Liver (tissue), 9 donors: Measurements from ENCODE around the gene ATIC. TPM values are rescaled to one million over a fixed set of nuclear protein-coding genes. Genes with fewer than 3 reads are reported as not detected.

Source experiments
- DNase-seq: peaks from one replicate; pipeline ENCODE4 v3.0.0-alpha.2; 2017; ENCODE audit warnings: low spot score
- H3K27ac ChIP-seq, 2 donors: one replicate each; pipeline ENCODE4 v1.7.0; 2013; ENCODE audit warnings: inconsistent platforms in 2 of 2, low read length in 2 of 2, control low read depth in 1 of 2, low read depth in 1 of 2, mild to moderate bottlenecking in 1 of 2
- H3K27me3 ChIP-seq, 4 donors: one replicate each; pipeline versions ENCODE4 v1.6.1 to v1.7.0; 2013; ENCODE audit warnings: low read length in 3 of 4, inconsistent platforms in 1 of 4, mild to moderate bottlenecking in 1 of 4, moderate library complexity in 1 of 4; ENCODE audit not compliant: control insufficient read depth in 4 of 4, insufficient read depth in 4 of 4
- H3K36me3 ChIP-seq, 4 donors: one replicate each; pipeline versions ENCODE4 v1.6.1 to v1.7.0; 2013; ENCODE audit warnings: low read length in 3 of 4, mild to moderate bottlenecking in 3 of 4, low read depth in 1 of 4, moderate library complexity in 1 of 4; ENCODE audit not compliant: control insufficient read depth in 4 of 4, insufficient read depth in 3 of 4
- H3K4me1 ChIP-seq, 4 donors: one replicate each; pipeline versions ENCODE4 v1.6.1 to v1.7.0; 2013; ENCODE audit warnings: low read length in 3 of 4, mild to moderate bottlenecking in 3 of 4, moderate library complexity in 1 of 4; ENCODE audit not compliant: control insufficient read depth in 4 of 4, insufficient read depth in 4 of 4
- H3K4me3 ChIP-seq, 3 donors: one replicate each; pipeline versions ENCODE4 v1.6.1 to v1.7.0; 2013; ENCODE audit warnings: low read length in 3 of 3, control low read depth in 1 of 3, low read depth in 1 of 3, mild to moderate bottlenecking in 1 of 3
- H3K9ac ChIP-seq, 2 donors: one replicate each; pipeline ENCODE4 v1.7.0; 2013; ENCODE audit warnings: low read length in 2 of 2, mild to moderate bottlenecking in 2 of 2, moderate library complexity in 2 of 2, control low read depth in 1 of 2, low read depth in 1 of 2
- H3K9me3 ChIP-seq, 4 donors: one replicate each; pipeline versions ENCODE4 v1.6.1 to v1.7.0; 2013; ENCODE audit warnings: low read length in 3 of 4; ENCODE audit not compliant: control insufficient read depth in 4 of 4
- ATF3 ChIP-seq: IDR thresholded peaks from 2 replicates; pipeline ENCODE4 v1.6.1; 2016; ENCODE audit warnings: antibody characterized with exemption
- CTCF ChIP-seq: fragments of 150-350 bp; IDR thresholded peaks from 2 replicates; pipeline ENCODE4 v1.5.1; 2017; ENCODE audit warnings: improper control_type of control experiment, low read depth, low read length; ENCODE audit not compliant: missing input control
- GABPA ChIP-seq, 2 donors: IDR thresholded peaks in 1 of 2; conservative IDR thresholded peaks in 1 of 2; 2 replicates each; pipeline ENCODE4 v1.6.1; 2016; ENCODE audit warnings: antibody characterized with exemption in 2 of 2, mild to moderate bottlenecking in 1 of 2, moderate library complexity in 1 of 2
- JUND ChIP-seq, 2 donors: IDR thresholded peaks; 2 replicates each; pipeline ENCODE4 v1.6.1; 2016; ENCODE audit warnings: antibody characterized with exemption in 2 of 2
- NR2F2 ChIP-seq: IDR thresholded peaks from 2 replicates; pipeline ENCODE4 v1.6.1; 2016; ENCODE audit warnings: antibody characterized with exemption
- RAD21 ChIP-seq, 2 donors: IDR thresholded peaks; 2 replicates each; pipeline ENCODE4 v1.6.1; 2016; ENCODE audit warnings: antibody characterized with exemption in 2 of 2, mild to moderate bottlenecking in 2 of 2
- REST ChIP-seq: IDR thresholded peaks from 2 replicates; pipeline ENCODE4 v1.6.1; 2016; ENCODE audit warnings: antibody characterized with exemption, mild to moderate bottlenecking
- SP1 ChIP-seq: IDR thresholded peaks from 2 replicates; pipeline ENCODE4 v1.6.1; 2018; ENCODE audit warnings: antibody characterized with exemption, mild to moderate bottlenecking
- TAF1 ChIP-seq: conservative IDR thresholded peaks from 2 replicates; pipeline ENCODE4 v1.6.1; 2016; ENCODE audit warnings: antibody characterized with exemption, mild to moderate bottlenecking
- ZBTB33 ChIP-seq: IDR thresholded peaks from 2 replicates; pipeline ENCODE4 v1.6.1; 2016; ENCODE audit warnings: antibody characterized with exemption
- WGBS: extraction: QIAGEN DNeasy Blood & Tissue Kit; methylation state at CpG from one replicate; pipeline ENCODE4 v1.1.7; 2013; 5-methylcytosine and 5-hydroxymethylcytosine counted together
- polyA plus RNA-seq, 2 donors: library from polyadenylated mRNA; stranded (reverse) in 1 of 2; unstranded in 1 of 2; fragments of 200-250 nt in 1 of 2; fragments of >200 nt in 1 of 2; fragmentation: Nextera tagmentation in 1 of 2; extraction: Ambion mirVana in 1 of 2; gene quantifications; one replicate each; pipeline versions ENCODE4 v1.2.1 to v1.2.3, GENCODE V29; 2013 to 2015
- total RNA-seq, 2 donors: library from RNA; depleted of rRNA; stranded (reverse); fragments of >200 nt; gene quantifications; one replicate each; pipeline ENCODE4 v1.2.3, GENCODE V29; 2014
- donor health status: healthy.
- donor health status: healthy.
- donor health status: healthy.
- donor health status: healthy.
- donor health status: healthy.

Gene ATIC
- total and polyA plus RNA-seq, 4 donors = 22.9 to 50.0 (median 36.0) TPM

- H3K9me3 ChIP-seq = peaks cover 0 to 3% (median 0%) of the 10 kb centered on the region in 4 donors
- WGBS = 46% methylated on average over 4 of the region's 4 CpGs
- H3K27ac ChIP-seq = no peak overlapping the region
- H3K4me3 ChIP-seq = no peak overlapping the region
- H3K36me3 ChIP-seq = no peaks in the 10 kb centered on the region
- H3K9ac ChIP-seq = no peak overlapping the region
- H3K27me3 ChIP-seq = no peaks in the 10 kb centered on the region
- DNase-seq = no peak
- no peak for TF ChIP-seq NR2F2
- no peak for TF ChIP-seq JUND (IDR thresholded peaks at IDR 0.05)
- no peaks in the 10 kb centered on the region for H3K4me1 ChIP-seq
Observed at GRCh38 chr2:215264374-215264773, 47.5 kb upstream of the ATIC start.

GRCh38 chr2:215269397-215270117 lies 42.3 kb upstream of the ATIC start:
- no peak overlapping the region for H3K9ac ChIP-seq
- no peak overlapping the region for H3K4me3 ChIP-seq
- H3K9me3 ChIP-seq = no peaks in the 10 kb centered on the region

GRCh38 chr2:215270118-215270451 lies 41.8 kb upstream of the ATIC start:
- DNase-seq = no peak
- no peak for TF ChIP-seq ZBTB33
- TF ChIP-seq GABPA (IDR thresholded peaks at IDR 0.05 in 1 of 2, conservative IDR thresholded peaks at IDR 0.05 in 1 of 2) = no peak
- no peak for TF ChIP-seq REST
- no peak for TF ChIP-seq TAF1
- no peak for TF ChIP-seq SP1
- no peak for TF ChIP-seq NR2F2
- no peak for TF ChIP-seq ATF3
- H3K4me1 ChIP-seq = no peaks in the 10 kb centered on the region
- no peak overlapping the region for H3K27ac ChIP-seq
- H3K27me3 ChIP-seq = no peaks in the 10 kb centered on the region
- 58% methylated on average over 4 of the region's 4 CpGs for WGBS
- no peak overlapping the region for H3K9ac ChIP-seq
- H3K4me3 ChIP-seq = no peak overlapping the region
- H3K9me3 ChIP-seq = no peaks in the 10 kb centered on the region
- H3K36me3 ChIP-seq = no peaks in the 10 kb centered on the region

More at GRCh38 chr2:215269397-215270117, 42.3 kb upstream of the ATIC start:
- 20% methylated on average over 12 of the region's 12 CpGs for WGBS
- DNase-seq = peak; percentile 56
- H3K27ac ChIP-seq = no peak overlapping the region
- no peaks in the 10 kb centered on the region for H3K27me3 ChIP-seq
- no peaks in the 10 kb centered on the region for H3K4me1 ChIP-seq
- TF ChIP-seq JUND (IDR thresholded peaks at IDR 0.05) = no peak
- TF ChIP-seq TAF1 = no peak
- TF ChIP-seq RAD21 (IDR thresholded peaks at IDR 0.05) = peak; percentile 77
- peak; percentile 70 for TF ChIP-seq CTCF
- no peaks in the 10 kb centered on the region for H3K36me3 ChIP-seq
